ENCODE data around the gene RANGAP1. TPM values are rescaled to one million over a fixed set of nuclear protein-coding genes. Genes with fewer than 3 reads are reported as not detected.

Gene RANGAP1
- total and polyA plus RNA-seq, 9 donors: 17.2 to 37.9 (median 32.1) TPM

GRCh38 chr22:41320416-41321240 is 34.6 kb upstream of the RANGAP1 start:
- TF ChIP-seq EP300 (IDR thresholded peaks at IDR 0.05) (no peak), POLR2A (IDR thresholded peaks at IDR 0.05) (no peak)
- TF ChIP-seq, protein P1, sequence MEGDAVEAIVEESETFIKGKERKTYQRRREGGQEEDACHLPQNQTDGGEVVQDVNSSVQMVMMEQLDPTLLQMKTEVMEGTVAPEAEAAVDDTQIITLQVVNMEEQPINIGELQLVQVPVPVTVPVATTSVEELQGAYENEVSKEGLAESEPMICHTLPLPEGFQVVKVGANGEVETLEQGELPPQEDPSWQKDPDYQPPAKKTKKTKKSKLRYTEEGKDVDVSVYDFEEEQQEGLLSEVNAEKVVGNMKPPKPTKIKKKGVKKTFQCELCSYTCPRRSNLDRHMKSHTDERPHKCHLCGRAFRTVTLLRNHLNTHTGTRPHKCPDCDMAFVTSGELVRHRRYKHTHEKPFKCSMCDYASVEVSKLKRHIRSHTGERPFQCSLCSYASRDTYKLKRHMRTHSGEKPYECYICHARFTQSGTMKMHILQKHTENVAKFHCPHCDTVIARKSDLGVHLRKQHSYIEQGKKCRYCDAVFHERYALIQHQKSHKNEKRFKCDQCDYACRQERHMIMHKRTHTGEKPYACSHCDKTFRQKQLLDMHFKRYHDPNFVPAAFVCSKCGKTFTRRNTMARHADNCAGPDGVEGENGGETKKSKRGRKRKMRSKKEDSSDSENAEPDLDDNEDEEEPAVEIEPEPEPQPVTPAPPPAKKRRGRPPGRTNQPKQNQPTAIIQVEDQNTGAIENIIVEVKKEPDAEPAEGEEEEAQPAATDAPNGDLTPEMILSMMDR (IDR thresholded peaks at IDR 0.05): no peak
- no peaks in the 10 kb centered on the region for H3K9me3 ChIP-seq
- H3K27ac ChIP-seq: no peak overlapping the region
- no peak for DNase-seq
- H3K27me3 ChIP-seq: no peaks in the 10 kb centered on the region
- WGBS, 3 donors: 86 to 92% (median 88%) methylated on average over 16 of the region's 16 CpGs
- no peaks in the 10 kb centered on the region for H3K4me1 ChIP-seq (ENCODE audit: insufficient read depth)
- intact Hi-C loops (cut with DNase I): no loop called here
- H3K4me3 ChIP-seq: no peak overlapping the region
- no peaks in the 10 kb centered on the region for H3K36me3 ChIP-seq

DNA sequence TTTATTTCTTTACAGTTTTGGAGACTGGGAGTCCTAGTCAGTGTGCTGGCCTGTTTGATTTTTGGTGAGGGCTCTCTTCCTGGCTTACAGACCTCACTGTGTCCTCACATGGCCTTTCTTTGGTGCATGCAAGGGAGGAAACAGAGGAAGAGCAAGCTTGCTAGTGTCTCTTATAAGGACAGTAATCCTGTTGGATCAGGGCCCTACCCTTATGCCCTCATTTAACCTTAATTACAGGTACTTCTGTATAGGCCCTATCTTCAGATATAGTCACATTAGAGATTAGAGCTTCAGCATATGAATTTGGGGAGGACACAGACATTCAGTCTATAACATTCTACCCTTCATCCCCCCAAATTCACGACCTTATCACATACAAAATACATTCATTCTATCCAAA is 29.6 kb upstream of the RANGAP1 start:
- intact Hi-C loops (cut with DNase I): no loop called here
- Histone ChIP-seq H3K27ac (no peak overlapping the region), H3K27me3 (no peaks in the 10 kb centered on the region), H3K4me1 (ENCODE audit: insufficient read depth) (no peaks in the 10 kb centered on the region), H3K9me3 (no peaks in the 10 kb centered on the region), H3K36me3 (no peaks in the 10 kb centered on the region), H3K4me3 (no peak overlapping the region)
- TF ChIP-seq EP300 (IDR thresholded peaks at IDR 0.05) (no peak), POLR2A (IDR thresholded peaks at IDR 0.05) (no peak)
- TF ChIP-seq, protein P1 (IDR thresholded peaks at IDR 0.05): no peak
- WGBS, 3 donors: 45 to 65% (median 51%) methylated on average over 1 of the region's 1 CpG
- no peak for DNase-seq

DNA sequence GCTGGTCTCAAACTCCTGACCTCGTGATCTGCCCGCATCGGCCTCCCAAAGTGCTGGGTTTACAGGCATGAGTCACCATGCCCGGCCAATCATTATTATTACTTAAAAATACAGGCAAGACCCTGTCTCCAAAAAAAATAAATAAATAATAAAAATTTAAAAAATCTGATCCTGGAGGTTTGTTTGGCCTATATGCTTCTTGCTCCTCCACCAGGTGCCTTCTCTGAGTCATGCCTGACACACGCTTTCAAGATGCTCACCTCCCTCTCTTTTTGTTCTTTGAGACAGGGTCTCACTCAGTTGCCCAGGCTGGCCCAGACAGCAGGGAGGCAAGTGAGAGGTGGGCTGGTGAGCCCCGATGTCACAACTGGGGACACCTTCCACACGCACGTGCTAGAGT is 28.8 kb upstream of the RANGAP1 start:
- DNase-seq: no peak
- Histone ChIP-seq H3K27me3 (no peaks in the 10 kb centered on the region), H3K9me3 (no peaks in the 10 kb centered on the region), H3K27ac (no peak overlapping the region), H3K36me3 (no peaks in the 10 kb centered on the region), H3K4me3 (no peak overlapping the region), H3K4me1 (ENCODE audit: insufficient read depth) (no peaks in the 10 kb centered on the region)
- no peak for TF ChIP-seq EP300 (IDR thresholded peaks at IDR 0.05)
- no peak for TF ChIP-seq POLR2A (IDR thresholded peaks at IDR 0.05)
- TF ChIP-seq, protein P1 (IDR thresholded peaks at IDR 0.05): no peak
- WGBS, 3 donors: 87 to 94% (median 91%) methylated on average over 8 of the region's 8 CpGs
- intact Hi-C loops (cut with DNase I): no loop called here

DNA sequence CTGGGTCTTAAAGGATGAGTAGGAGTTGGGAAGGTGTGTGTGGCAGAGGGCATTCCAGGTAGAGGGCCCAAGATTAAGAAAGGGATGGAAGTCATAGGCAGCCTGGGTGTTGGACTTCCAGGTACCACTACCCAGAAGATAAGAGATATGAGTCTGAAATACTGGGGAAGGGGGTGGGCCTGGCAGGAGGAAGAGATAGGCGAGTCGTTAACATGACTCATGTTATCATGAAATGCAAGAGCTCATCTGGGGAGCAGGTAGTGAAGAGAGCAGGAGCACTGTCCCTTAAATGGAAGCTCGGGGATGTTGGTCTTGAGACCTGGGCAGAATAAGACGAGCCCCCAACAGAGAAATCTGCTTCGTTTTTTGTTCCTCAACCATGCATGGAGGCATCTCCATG is 25.5 kb upstream of the RANGAP1 start:
- Histone ChIP-seq H3K4me1 (ENCODE audit: insufficient read depth) (peaks cover 5% of the 10 kb centered on the region), H3K4me3 (no peak overlapping the region), H3K27ac (no peak overlapping the region), H3K36me3 (no peaks in the 10 kb centered on the region), H3K9me3 (no peaks in the 10 kb centered on the region), H3K27me3 (no peaks in the 10 kb centered on the region)
- intact Hi-C loops (cut with DNase I): no loop called here
- no peak for TF ChIP-seq POLR2A (IDR thresholded peaks at IDR 0.05)
- TF ChIP-seq, protein P1 (IDR thresholded peaks at IDR 0.05): no peak
- no peak for TF ChIP-seq EP300 (IDR thresholded peaks at IDR 0.05)
- WGBS, 3 donors: 86 to 91% (median 86%) methylated on average over 5 of the region's 5 CpGs
- no peak for DNase-seq
